HG02678 (cell line): ENCODE data around the gene NKX6-2.

ENCODE experiments used
- ATAC-seq: cut with Tn5 transposase; IDR thresholded peaks from one replicate; pipeline ENCODE4 v1.9.1; 2021; ENCODE audit warnings: mild to moderate bottlenecking, moderate library complexity; ENCODE audit not compliant: unreplicated experiment

The NKX6-2 gene

GRCh38 chr10:132813560-132814468 is 27.9 kb upstream of the NKX6-2 start:
- no peak for ATAC-seq

- no peak for ATAC-seq
Measured at GRCh38 chr10:132813001-132813401, 27.1 kb upstream of the NKX6-2 start.

- ATAC-seq: no peak
Measured at GRCh38 chr10:132812520-132812919, 26.6 kb upstream of the NKX6-2 start.

DNA sequence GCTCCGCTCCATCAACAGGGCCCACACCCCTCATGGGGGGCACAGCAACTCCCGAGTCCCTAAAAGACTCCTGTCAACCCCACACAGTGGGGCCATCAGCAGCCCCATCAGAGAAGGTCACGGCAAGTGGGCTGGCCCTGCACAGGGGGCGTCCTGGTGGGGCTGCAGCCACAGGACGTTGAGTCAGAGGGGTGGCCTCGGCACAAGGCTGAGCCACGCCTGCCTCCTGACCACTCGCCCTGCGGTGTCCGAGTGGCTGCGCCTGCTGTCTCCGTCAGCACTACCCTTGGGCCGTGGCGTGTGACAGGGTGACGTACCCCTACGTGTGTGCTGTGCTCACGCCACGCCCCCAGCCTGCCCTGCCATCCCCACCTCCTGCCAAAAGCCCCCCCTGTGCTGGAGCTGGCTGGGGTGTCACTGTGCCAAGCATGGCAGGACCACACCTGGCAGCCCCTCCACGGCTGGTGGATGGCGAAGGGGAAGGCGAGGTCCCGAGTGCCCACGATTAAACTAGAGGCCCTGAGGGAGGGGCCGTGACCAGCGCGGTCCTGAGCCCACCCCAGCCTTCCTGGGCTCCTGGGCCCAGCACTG is 26.0 kb upstream of the NKX6-2 start:
- no peak for ATAC-seq

DNA sequence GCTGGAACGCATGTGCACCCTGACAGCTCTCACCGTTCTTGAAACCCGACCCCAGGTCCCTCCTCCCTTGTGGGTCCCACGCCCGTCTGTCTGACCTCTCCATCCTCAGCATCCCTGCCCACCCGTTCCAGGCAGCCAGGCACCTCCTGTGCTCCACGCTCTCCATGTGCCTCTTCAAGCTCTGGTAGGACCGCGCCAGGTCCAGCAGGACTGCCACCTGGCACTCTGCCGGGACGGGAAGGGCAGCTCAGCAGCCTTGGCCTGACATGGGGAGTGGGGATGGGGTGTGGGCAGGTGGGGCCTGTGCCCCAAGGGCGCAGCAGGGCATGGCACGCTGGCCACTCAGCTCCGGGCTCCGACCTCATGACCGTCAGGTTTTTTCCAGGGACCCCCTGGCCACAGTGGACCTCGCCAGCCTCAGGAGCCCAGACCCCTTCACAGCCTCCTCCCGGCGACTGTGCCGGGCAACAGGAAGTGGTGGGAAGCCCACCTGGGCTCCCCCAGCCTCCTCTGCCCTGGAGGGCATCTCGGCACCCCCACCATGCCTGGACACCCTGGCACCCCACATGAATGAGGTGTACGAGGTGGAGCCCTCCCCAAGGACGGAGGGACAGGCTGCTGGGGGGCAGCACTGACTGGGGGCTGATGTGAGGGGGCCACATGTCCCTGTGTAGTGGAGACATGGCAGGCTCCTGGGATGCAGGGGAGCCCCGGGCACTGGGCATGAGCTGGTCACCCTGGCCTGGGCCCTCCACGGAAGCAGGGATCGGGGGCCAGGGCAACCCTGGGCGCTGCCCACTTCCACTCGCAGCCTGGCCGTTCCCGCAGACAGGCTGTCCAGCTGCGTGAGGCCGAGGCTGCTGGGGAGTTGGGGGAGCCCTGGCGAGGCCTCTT is 25.1 kb upstream of the NKX6-2 start:
- no peak for ATAC-seq

- ATAC-seq: no peak
Measured at GRCh38 chr10:132810141-132810806, 24.3 kb upstream of the NKX6-2 start.

DNA sequence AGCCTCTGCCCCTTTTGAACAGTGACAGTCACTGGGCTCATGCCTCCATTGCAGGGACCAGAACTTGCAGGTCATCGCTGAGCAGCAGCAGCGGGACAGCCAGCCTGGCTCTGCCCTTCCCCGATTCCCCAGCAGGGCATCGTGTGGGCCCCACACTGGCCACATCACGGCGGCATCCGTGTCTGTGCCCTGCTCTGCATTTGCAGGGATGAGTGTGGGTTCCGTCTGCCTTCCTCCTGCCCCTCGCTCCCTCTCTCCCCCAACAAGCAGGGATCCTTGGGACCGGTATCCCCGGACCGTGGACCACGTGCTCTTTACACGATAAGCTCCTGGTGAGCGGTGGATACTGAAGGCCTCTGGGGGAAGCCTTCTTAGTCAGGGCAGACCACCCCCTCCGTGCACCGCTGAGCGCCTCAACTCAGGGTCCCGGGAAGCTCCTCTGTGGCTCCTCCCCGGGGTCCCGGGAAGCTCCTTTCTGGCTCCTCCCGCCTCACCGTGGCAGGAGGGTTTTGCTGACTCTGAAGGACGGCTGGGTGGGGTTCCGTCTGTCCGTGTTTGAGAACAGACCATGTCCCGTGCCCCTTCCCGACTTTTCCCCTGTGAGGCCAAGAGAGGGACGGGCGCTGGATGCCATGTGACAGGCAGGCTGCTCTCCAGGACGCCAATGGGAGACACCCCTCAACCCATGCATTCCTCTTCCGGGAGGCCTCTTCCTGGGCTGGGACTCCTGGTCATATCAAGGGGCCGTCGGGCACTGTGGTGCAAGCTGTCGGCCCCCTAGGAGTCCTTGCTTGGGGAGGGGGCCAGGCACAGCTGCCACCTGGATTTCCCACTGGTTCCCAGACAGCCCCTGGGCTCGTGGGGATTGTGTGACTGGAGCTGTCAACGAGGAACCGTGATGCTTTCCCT is 23.5 kb upstream of the NKX6-2 start:
- no peak for ATAC-seq

- no peak for ATAC-seq
Measured at GRCh38 chr10:132808383-132809231, 22.7 kb upstream of the NKX6-2 start.

DNA sequence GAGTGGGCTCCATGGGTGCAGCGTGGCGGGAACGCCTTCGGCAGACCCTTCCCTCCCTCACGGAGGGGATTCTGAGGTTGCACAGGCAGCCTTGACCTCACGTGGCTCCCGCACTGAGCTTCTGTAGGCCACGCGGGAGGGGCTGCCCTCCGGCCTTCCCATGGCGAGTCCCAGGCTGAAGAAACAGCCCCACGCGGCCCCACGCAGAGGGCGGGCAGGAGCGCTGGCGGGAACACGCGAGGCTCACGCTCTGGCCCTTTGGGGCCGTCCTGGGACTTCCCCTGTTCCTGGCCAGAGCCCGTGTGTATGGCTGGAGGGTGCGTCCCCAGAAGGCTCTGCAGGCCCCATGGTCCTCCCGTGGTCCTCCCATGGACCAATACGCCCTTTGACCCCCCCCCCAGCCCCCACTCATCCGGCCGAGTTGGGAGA is 21.7 kb upstream of the NKX6-2 start:
- no peak for ATAC-seq

- ATAC-seq: no peak
Measured at GRCh38 chr10:132806561-132807003, 20.6 kb upstream of the NKX6-2 start.

DNA sequence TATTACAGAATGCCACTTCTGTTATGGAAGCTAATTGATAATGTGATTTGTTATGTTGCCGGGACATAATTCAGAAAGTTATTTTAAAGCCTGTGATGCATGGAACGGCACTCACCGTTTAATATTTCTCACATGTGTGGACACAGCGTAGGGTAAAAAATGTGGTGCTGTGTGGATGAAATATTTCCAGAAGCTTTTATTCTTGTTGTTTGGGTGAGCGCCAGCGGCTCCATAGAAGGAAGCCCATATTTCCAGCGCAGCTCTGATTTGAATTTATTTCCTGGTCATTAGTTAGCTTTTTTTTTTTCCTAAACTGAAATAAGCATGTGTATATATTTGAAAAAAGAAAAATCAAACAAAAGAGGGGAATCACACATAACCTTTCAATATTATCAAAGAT is 20.2 kb upstream of the NKX6-2 start:
- ATAC-seq: no peak

DNA sequence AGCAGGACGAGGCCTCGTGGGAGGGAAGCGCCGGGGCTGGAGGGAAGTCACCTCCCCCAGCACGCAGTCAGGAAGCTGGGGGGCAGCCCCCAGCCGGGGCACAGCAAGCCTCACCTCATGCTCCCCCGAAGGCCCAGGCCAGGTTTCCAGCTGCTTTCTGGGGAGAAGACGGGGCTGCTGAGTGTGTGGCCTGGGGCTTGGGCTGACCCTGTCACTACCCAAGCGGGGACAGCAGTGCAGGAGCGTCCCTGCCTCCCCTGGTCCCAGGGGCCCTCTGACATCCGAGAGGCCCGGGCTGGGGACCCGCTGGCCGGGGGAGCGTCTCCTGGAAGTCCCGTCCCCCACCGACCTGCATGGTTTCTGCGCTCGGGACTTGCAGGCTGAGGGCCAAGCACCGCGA is 19.7 kb upstream of the NKX6-2 start:
- ATAC-seq: no peak

GRCh38 chr10:132804785-132805426 is 19.0 kb upstream of the NKX6-2 start:
- ATAC-seq: no peak

- ATAC-seq: no peak
Measured at GRCh38 chr10:132804287-132804686, 18.3 kb upstream of the NKX6-2 start.

GRCh38 chr10:132803416-132804210 is 17.7 kb upstream of the NKX6-2 start:
- no peak for ATAC-seq

DNA sequence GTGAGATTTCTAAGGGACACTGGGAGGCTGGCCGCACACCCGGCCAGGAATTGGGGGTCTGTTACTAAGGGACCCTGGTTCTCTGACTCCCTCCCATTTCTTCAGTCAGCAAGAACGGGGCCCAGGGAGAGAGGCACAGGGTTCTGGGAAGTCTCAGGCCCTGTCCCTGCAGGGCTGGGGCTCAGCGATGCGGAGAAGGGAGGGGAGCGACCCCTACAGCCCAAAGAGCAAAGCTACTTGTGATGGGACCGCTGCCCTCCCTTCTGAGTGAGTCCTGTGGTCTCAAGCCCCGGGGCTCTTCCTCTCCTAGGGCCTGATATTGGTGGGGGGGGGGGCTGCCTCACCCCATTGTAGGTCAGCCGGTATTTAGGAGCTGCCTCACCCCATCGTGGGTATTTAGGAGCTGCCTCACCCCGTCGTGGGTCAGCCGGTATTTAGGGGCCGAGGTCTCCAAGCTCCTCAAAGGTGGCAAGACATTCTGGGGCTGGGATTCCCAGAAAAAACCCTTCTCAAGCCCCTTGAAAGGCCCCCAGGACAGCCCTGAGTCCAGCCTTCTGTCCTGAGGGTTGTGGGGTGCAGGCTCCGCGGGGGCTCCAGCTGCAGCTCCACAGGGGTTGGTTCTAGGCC is 16.9 kb upstream of the NKX6-2 start:
- ATAC-seq: no peak

DNA sequence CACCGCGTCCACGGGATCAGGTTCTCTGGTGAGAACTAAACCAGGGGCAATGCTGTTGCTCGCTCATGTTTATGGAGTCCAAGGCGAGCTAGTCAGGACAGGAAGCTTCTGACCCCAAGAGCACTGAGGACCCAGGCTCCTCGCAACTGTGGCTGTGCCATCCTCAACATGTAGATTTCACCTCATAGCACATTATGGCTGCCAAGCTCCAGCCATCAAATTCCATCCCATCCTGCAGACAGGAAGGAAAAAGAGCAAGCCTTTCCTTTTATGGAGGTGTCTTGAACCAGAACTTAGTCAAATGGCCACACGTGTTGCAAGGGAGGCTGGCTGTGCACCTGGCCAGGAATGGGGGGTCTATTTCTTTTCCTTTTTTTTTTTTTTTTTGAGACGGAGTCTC is 16.1 kb upstream of the NKX6-2 start:
- no peak for ATAC-seq
